Stomach (tissue), 4 donors: Measurements from ENCODE around the gene CSE1L.

ENCODE experiments used
- EP300 ChIP-seq: sonication (generic); formaldehyde crosslinking; IDR thresholded peaks from one replicate; pipeline ENCODE4 v1.6.1; 2017; ENCODE audit warnings: antibody characterized with exemption
- POLR2AphosphoS5 ChIP-seq, 3 donors: sonication (generic); formaldehyde crosslinking; IDR thresholded peaks; one replicate each; pipeline ENCODE4 v1.6.1; 2016; ENCODE audit warnings: antibody characterized with exemption in 3 of 3
- TF ChIP-seq, protein P1 (sequence below), 7 experiments: fragments of 450-650 bp in 4 of 7; fragments of 200-600 bp in 3 of 7; sonication (generic) in 3 of 7; IDR thresholded peaks; one replicate each; pipeline ENCODE4 v1.5.1; 2016 to 2019; ENCODE audit warnings: antibody characterized with exemption in 7 of 7, control low read depth in 2 of 7, mild to moderate bottlenecking in 1 of 7

DNA sequence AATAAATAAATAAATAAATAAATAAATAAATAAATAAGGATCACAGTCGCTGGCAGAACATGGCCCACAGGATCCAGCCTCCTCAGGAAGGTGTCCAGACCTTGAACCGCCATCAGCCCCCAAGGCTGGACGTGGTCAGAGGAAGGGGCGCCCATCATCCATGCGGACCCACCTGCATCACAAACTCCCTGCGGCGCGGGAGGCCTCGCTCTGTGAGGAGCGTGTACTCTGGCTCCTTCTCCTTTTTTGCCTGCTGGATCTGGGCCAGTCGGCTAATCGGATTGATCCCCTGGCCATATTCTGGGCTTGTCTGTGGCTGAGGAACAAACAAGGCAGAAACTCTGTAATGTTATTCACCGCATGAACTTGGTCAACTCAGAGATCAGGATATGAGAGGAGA lies 76.8 kb downstream of the CSE1L start:
- TF ChIP-seq, protein P1, sequence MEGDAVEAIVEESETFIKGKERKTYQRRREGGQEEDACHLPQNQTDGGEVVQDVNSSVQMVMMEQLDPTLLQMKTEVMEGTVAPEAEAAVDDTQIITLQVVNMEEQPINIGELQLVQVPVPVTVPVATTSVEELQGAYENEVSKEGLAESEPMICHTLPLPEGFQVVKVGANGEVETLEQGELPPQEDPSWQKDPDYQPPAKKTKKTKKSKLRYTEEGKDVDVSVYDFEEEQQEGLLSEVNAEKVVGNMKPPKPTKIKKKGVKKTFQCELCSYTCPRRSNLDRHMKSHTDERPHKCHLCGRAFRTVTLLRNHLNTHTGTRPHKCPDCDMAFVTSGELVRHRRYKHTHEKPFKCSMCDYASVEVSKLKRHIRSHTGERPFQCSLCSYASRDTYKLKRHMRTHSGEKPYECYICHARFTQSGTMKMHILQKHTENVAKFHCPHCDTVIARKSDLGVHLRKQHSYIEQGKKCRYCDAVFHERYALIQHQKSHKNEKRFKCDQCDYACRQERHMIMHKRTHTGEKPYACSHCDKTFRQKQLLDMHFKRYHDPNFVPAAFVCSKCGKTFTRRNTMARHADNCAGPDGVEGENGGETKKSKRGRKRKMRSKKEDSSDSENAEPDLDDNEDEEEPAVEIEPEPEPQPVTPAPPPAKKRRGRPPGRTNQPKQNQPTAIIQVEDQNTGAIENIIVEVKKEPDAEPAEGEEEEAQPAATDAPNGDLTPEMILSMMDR (IDR thresholded peaks at IDR 0.05) = no peak
- TF ChIP-seq EP300 = no peak
- TF ChIP-seq POLR2AphosphoS5 (IDR thresholded peaks at IDR 0.05) = no peak
